Measurements from ENCODE around the gene PLCH2.

- TF ChIP-seq CTCF (IDR thresholded peaks at IDR 0.05): no peak
- no peak for TF ChIP-seq EZH2 (IDR thresholded peaks at IDR 0.05; ENCODE audit: borderline replicate concordance, insufficient read depth, low read depth, low read length, poor library complexity, severe bottlenecking)
These were observed 33.4 kb upstream of the PLCH2 start for GRCh38 chr1:2442661-2443060.

Measured in B cell (primary cell).